Stimulated activated CD4-positive, alpha-beta T cell treated with anti-CD3 and anti-CD28 coated beads, Interleukin-1b, Interleukin-23, amount 100 ng/mL, for 4 hours (primary cell): Measurements from ENCODE around the gene RSF1.

Experiments
- DNase-seq, 2 donors: peaks; one replicate each; pipeline ENCODE4 v3.0.0-alpha.2; 2020; ENCODE audit warnings: low read depth in 2 of 2

Gene RSF1

DNA sequence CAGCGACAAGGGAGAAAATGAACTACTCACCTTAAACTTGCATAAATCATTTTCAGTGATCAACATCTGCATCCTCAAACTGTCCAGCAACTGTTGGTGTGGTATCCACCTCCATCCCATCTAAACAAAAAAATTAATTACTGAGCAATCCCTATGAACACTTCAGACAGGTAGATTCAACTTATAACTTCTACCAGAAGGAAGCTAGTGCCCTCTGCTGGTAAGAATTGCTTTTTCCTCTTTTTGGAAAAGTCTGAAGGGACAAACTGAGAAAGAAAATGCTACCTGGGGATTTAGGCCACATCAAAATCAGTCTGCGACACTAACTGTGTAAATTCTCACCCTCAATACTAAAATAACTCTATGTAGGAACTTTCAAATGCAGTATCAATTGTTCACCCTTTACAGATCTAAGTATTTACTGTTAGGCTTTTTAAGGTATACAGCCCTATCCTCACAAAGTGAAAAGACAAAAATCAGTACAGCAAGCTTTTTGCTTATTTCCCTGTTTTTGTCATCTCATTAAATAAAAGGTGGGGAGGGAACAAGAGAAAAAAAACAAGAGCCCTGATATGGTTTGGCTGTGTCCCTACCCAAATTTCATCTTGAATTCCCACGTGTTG lies 200.8 kb downstream of the RSF1 start:
- DNase-seq: peak in 1 of 2 donors; percentile 21

DNA sequence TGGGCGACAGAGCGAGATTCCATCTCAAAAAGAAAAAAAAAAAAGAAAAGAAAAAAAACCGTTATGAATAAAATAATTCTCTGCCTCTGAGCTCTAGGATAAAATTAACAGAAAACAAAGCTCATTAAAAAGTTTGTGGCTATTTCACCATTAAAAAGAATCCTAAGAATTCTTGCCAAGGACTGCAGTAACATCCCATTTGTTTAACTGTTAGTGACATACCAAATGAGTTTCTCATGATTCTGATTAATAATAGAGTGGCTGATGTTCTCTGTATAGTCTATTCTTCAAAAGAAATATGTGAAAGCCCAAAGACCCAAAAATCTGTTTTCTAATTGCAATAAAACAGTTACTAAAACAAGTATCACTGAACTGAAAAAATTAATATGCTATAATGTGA lies 202.6 kb downstream of the RSF1 start:
- DNase-seq: no peak

DNA sequence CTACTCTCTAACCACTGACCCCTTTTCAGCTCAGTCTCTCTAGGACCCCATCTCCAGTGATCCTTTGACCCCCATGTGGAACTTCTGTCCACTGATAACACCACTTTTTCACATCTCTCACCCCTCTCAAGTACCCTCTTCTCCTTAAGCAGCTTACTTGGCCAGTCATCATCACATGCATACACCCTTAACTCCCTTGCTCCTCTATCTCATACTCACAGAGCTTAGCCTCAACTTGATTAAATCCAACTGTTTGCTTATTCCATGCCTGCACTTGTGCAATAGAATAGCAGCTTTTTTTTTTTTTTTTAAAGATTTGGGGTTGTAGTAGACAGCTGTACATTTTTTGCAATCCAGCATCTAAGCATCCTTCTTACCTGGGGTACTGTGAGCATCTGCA lies 208.6 kb downstream of the RSF1 start:
- DNase-seq: no peak
